ENCODE data around the gene CT45A8.
"Not testable (repeated sequence)": the region's sequence is repeated elsewhere in the genome, so short reads cannot be mapped to it uniquely, and the experiment has no call there.

CT45A8 gene

GRCh38 chrX:135854438-135854837 is at the start of gene CT45A8:
TSS of gene CT45A8 (minus strand) at chrX:135854538. CDS start at chrX:135850783, 3,755 bp downstream.
- DNase-seq: not testable (repeated sequence)

GRCh38 chrX:135893294-135893817 is 39.0 kb upstream of the CT45A8 start, which contains the start of the genes CT45A10 and SAGE1:
TSS of gene CT45A10 (minus strand) at chrX:135893444. CDS start at chrX:135885344, 8,100 bp downstream.
TSS of gene SAGE1 (plus strand) at chrX:135893716. CDS start at chrX:135896243, 2,527 bp downstream.
- DNase-seq: no peak

- no peak for DNase-seq
Measured at GRCh38 chrX:135892781-135893180, 38.4 kb upstream of the CT45A8 start.

GRCh38 chrX:135890087-135890585 is 35.8 kb upstream of the CT45A8 start:
- no peak for DNase-seq

- not testable (repeated sequence) for DNase-seq
Measured at GRCh38 chrX:135888976-135889375, 34.6 kb upstream of the CT45A8 start.

GRCh38 chrX:135888230-135888629 is 33.9 kb upstream of the CT45A8 start:
- not testable (repeated sequence) for DNase-seq

GRCh38 chrX:135882741-135883140 is 28.4 kb upstream of the CT45A8 start:
- not testable (repeated sequence) for DNase-seq

- DNase-seq: not testable (repeated sequence)
Measured at GRCh38 chrX:135871712-135872111, 17.4 kb upstream of the CT45A8 start, which contains the start of gene CT45A9. TSS of gene CT45A9 (minus strand) at chrX:135871812. CDS start at chrX:135868061, 3,751 bp downstream.

- DNase-seq: not testable (repeated sequence)
Measured at GRCh38 chrX:135837180-135837579, 17.2 kb downstream of the CT45A8 start, which contains the start of gene CT45A7. TSS of gene CT45A7 (minus strand) at chrX:135837280. CDS start at chrX:135833533, 3,747 bp downstream.

- not testable (repeated sequence) for DNase-seq
Measured at GRCh38 chrX:135819912-135820311, 34.4 kb downstream of the CT45A8 start, which contains the start of gene CT45A2. TSS of gene CT45A2 (minus strand) at chrX:135820012. CDS start at chrX:135816265, 3,747 bp downstream.

GRCh38 chrX:135802687-135803086 is 51.7 kb downstream of the CT45A8 start, which contains the start of gene CT45A6:
TSS of gene CT45A6 (minus strand) at chrX:135802787. CDS start at chrX:135798993, 3,794 bp downstream.
- DNase-seq: not testable (repeated sequence)
